SK-N-SH (cell line): ENCODE measurements around the gene GABRQ. TPM values are rescaled to one million over a fixed set of nuclear protein-coding genes. Genes with fewer than 3 reads are reported as not detected.

ENCODE experiments used
- CTCF ChIA-PET: fragments of 300-600, 350-600 bp; formaldehyde crosslinking; extraction: SDS; loops from one replicate; lab custom pipeline; 2021; lab: Yijun Ruan, JAX
- POLR2A ChIA-PET: fragments of 350-600 bp; sonication (Branson Sonifier 250); formaldehyde crosslinking; extraction: SDS; loops from one replicate; lab custom pipeline; 2020; ENCODE audit warnings: antibody characterized with exemption, inconsistent platforms; lab: Yijun Ruan, JAX
- DNase-seq: peaks from one replicate; pipeline ENCODE4 v3.0.0; 2012
- H2AFZ ChIP-seq: fragments of 200-600 bp; sonication (generic); 2 replicates; pipeline ENCODE4 v1.8.1; 2016; ENCODE audit warnings: antibody characterized with exemption, mild to moderate bottlenecking, low read depth
- H3F3A ChIP-seq: fragments of 200-600 bp; sonication (generic); replicated peaks from 2 replicates; pipeline ENCODE3; 2016; ENCODE audit warnings: antibody characterized with exemption, mild to moderate bottlenecking; ENCODE audit not compliant: insufficient read depth
- H3K27ac ChIP-seq, 2 experiments: fragments of 200-500 bp in 1 of 2; fragments of 200-600 bp in 1 of 2; sonication (Bioruptor generic) in 1 of 2; sonication (generic), shearing (Covaris generic) in 1 of 2; 2 replicates each; pipeline versions ENCODE4 v1.5.1 to v1.6.1; 2014 to 2016; ENCODE audit warnings: low read depth in 2 of 2, inconsistent platforms in 1 of 2, low read length in 1 of 2, mild to moderate bottlenecking in 1 of 2, mixed read lengths in 1 of 2
- H3K27me3 ChIP-seq: fragments of 200-600 bp; sonication (generic), shearing (Covaris generic); 2 replicates; pipeline ENCODE4 v1.6.1; 2016; ENCODE audit warnings: mixed run types; ENCODE audit not compliant: insufficient read depth
- H3K36me3 ChIP-seq, 2 experiments: fragments of 200-500 bp in 1 of 2; fragments of 200-600 bp in 1 of 2; sonication (Bioruptor generic) in 1 of 2; sonication (generic) in 1 of 2; replicated peaks in 1 of 2; 2 replicates each; pipeline versions ENCODE3 to v1.5.1; 2014 to 2016; ENCODE audit warnings: low read length in 1 of 2, mild to moderate bottlenecking in 1 of 2; ENCODE audit not compliant: insufficient read depth in 2 of 2, control insufficient read depth in 1 of 2
- H3K4me1 ChIP-seq, 2 experiments: fragments of 200-500 bp in 1 of 2; fragments of 200-600 bp in 1 of 2; sonication (Bioruptor generic) in 1 of 2; sonication (generic), shearing (Covaris generic) in 1 of 2; 2 replicates each; pipeline versions ENCODE4 v1.5.1 to v1.6.1; 2014 to 2016; ENCODE audit warnings: low read depth in 1 of 2, low read length in 1 of 2, mixed run types in 1 of 2; ENCODE audit not compliant: insufficient read depth in 2 of 2, control insufficient read depth in 1 of 2
- H3K4me2 ChIP-seq: fragments of 200-600 bp; sonication (generic), shearing (Covaris generic); 2 replicates; pipeline ENCODE4 v1.6.1; 2017; ENCODE audit warnings: mixed run types
- H3K4me3 ChIP-seq, 2 experiments: fragments of 200-500 bp in 1 of 2; fragments of 200-600 bp in 1 of 2; sonication (Bioruptor generic) in 1 of 2; sonication (generic), shearing (Covaris generic) in 1 of 2; 2 replicates each; pipeline versions ENCODE4 v1.5.1 to v1.8.1; 2014 to 2016; ENCODE audit warnings: low read depth in 2 of 2, inconsistent platforms in 1 of 2, low read length in 1 of 2, mild to moderate bottlenecking in 1 of 2, mixed read lengths in 1 of 2, moderate library complexity in 1 of 2
- H3K79me2 ChIP-seq: fragments of 200-600 bp; sonication (generic); 2 replicates; pipeline ENCODE4 v1.8.1; 2017; ENCODE audit warnings: mild to moderate bottlenecking; ENCODE audit not compliant: insufficient read depth
- H3K9ac ChIP-seq: fragments of 200-600 bp; sonication (generic); 2 replicates; pipeline ENCODE4 v1.6.1; 2017; ENCODE audit warnings: mixed run types
- H3K9me2 ChIP-seq: fragments of 200-600 bp; sonication (generic); 2 replicates; pipeline ENCODE4 v1.6.1; 2017; ENCODE audit warnings: mixed run types
- H3K9me3 ChIP-seq: fragments of 200-600 bp; sonication (generic); 2 replicates; pipeline ENCODE4 v1.6.1; 2017; ENCODE audit warnings: mixed run types, mild to moderate bottlenecking, moderate library complexity
- H4K20me1 ChIP-seq: fragments of 200-600 bp; sonication (generic); 2 replicates; pipeline ENCODE4 v1.6.1; 2017; ENCODE audit warnings: mild to moderate bottlenecking, mixed run types; ENCODE audit not compliant: insufficient read depth
- ELF1 ChIP-seq: IDR thresholded peaks from 2 replicates; pipeline ENCODE4 v1.4.0; 2012
- EP300 ChIP-seq, 2 experiments: IDR thresholded peaks; 2 replicates each; pipeline versions ENCODE4 v1.4.0 to v1.6.1; 2012; ENCODE audit warnings: borderline replicate concordance in 1 of 2, low read depth in 1 of 2, low read length in 1 of 2
- EZH2phosphoT487 ChIP-seq: fragments of 200-600 bp; sonication (generic); IDR thresholded peaks from 2 replicates; pipeline ENCODE4 v1.6.1; 2017; ENCODE audit warnings: low read depth, mixed run types, mild to moderate bottlenecking, antibody characterized with exemption, moderate library complexity, borderline replicate concordance
- FOSL2 ChIP-seq: IDR thresholded peaks from 2 replicates; pipeline ENCODE4 v1.4.0; 2012; ENCODE audit warnings: low read depth, mild to moderate bottlenecking, moderate library complexity, borderline replicate concordance
- FOXJ3 ChIP-seq: sonication (generic); formaldehyde crosslinking; IDR thresholded peaks from 2 replicates; pipeline ENCODE4 v1.5.1; 2020; ENCODE audit warnings: mild to moderate bottlenecking, missing genetic modification reagents
- GABPA ChIP-seq: IDR thresholded peaks from 2 replicates; pipeline ENCODE4 v1.4.0; 2012; ENCODE audit warnings: low read depth, mild to moderate bottlenecking
- GATA2 ChIP-seq: sonication (generic); formaldehyde crosslinking; IDR thresholded peaks from 2 replicates; pipeline ENCODE4 v1.5.0; 2020; ENCODE audit warnings: mild to moderate bottlenecking, missing genetic modification reagents
- IRF3 ChIP-seq: fragments of 150-350 bp; IDR thresholded peaks from 2 replicates; pipeline ENCODE4 v1.6.1; 2016; ENCODE audit warnings: mild to moderate bottlenecking, low read depth, low read length
- JUND ChIP-seq: IDR thresholded peaks from 2 replicates; pipeline ENCODE4 v1.4.0; 2012
- MAX ChIP-seq: IDR thresholded peaks from 2 replicates; pipeline ENCODE4 v1.4.0; 2012; ENCODE audit warnings: low read depth
- MEF2A ChIP-seq: IDR thresholded peaks from 2 replicates; pipeline ENCODE4 v1.4.0; 2012; ENCODE audit warnings: low read depth, borderline replicate concordance
- MXI1 ChIP-seq: IDR thresholded peaks from 2 replicates; pipeline ENCODE4 v1.6.1; 2012; ENCODE audit warnings: mild to moderate bottlenecking, low read depth, low read length, improper control_type of control experiment
- NFIC ChIP-seq: IDR thresholded peaks from 2 replicates; pipeline ENCODE4 v1.4.0; 2012; ENCODE audit warnings: borderline replicate concordance
- NRF1 ChIP-seq: IDR thresholded peaks from 2 replicates; pipeline ENCODE4 v1.6.1; 2012; ENCODE audit warnings: low read depth, mild to moderate bottlenecking, low read length
- RCOR1 ChIP-seq: fragments of 150-350 bp; IDR thresholded peaks from 2 replicates; pipeline ENCODE4 v1.6.1; 2017; ENCODE audit warnings: antibody characterized with exemption, low read length
- RXRA ChIP-seq: IDR thresholded peaks from 2 replicates; pipeline ENCODE4 v1.4.0; 2012; ENCODE audit warnings: low read depth, mild to moderate bottlenecking, borderline replicate concordance
- SIN3A ChIP-seq: IDR thresholded peaks from 2 replicates; pipeline ENCODE4 v1.6.1; 2012; ENCODE audit warnings: low read depth, mild to moderate bottlenecking, low read length, moderate library complexity, borderline replicate concordance
- SMC3 ChIP-seq: IDR thresholded peaks from 2 replicates; pipeline ENCODE4 v1.6.1; 2012; ENCODE audit warnings: low read depth, low read length, improper control_type of control experiment
- TAF1 ChIP-seq: IDR thresholded peaks from 2 replicates; pipeline ENCODE4 v1.6.1; 2012; ENCODE audit warnings: low read depth, mild to moderate bottlenecking, low read length, moderate library complexity, borderline replicate concordance
- TCF12 ChIP-seq: IDR thresholded peaks from 2 replicates; pipeline ENCODE4 v1.4.0; 2012
- TEAD4 ChIP-seq: IDR thresholded peaks from 2 replicates; pipeline ENCODE4 v1.4.0; 2012; ENCODE audit warnings: mild to moderate bottlenecking, borderline replicate concordance; ENCODE audit not compliant: insufficient read depth
- USF1 ChIP-seq: IDR thresholded peaks from 2 replicates; pipeline ENCODE4 v1.4.0; 2012; ENCODE audit warnings: low read depth, borderline replicate concordance
- YY1 ChIP-seq: IDR thresholded peaks from 2 replicates; pipeline ENCODE4 v1.4.0; 2012; ENCODE audit warnings: low read depth, mild to moderate bottlenecking
- WGBS: methylation state at CpG from one replicate; pipeline ENCODE4 v1.1.6; 2017; ENCODE audit warnings: low lambda C conversion rate; 5-methylcytosine and 5-hydroxymethylcytosine counted together
- polyA plus RNA-seq, 3 experiments: library from polyadenylated mRNA; depleted of rRNA; stranded (reverse); fragments of >200 nt; gene quantifications; 2 replicates each; pipeline ENCODE4 v1.2.3, GENCODE V29; 2012
- TF ChIP-seq, protein P1 (sequence below): fragments of 200-600 bp; sonication (generic); IDR thresholded peaks from 2 replicates; pipeline ENCODE4 v1.6.1; 2017; ENCODE audit warnings: antibody characterized with exemption, mild to moderate bottlenecking, moderate library complexity
- TF ChIP-seq, protein P2 (sequence below): IDR thresholded peaks from 2 replicates; pipeline ENCODE4 v1.6.1; 2012; ENCODE audit warnings: mild to moderate bottlenecking, low read depth, low read length, moderate library complexity
- TF ChIP-seq, protein P3 (sequence below): IDR thresholded peaks from 2 replicates; pipeline ENCODE4; 2012

The GABRQ gene
- polyA plus RNA-seq, 1 of the 3 experiments (the other 2 are of a cell fraction), result 0.02 TPM

DNA sequence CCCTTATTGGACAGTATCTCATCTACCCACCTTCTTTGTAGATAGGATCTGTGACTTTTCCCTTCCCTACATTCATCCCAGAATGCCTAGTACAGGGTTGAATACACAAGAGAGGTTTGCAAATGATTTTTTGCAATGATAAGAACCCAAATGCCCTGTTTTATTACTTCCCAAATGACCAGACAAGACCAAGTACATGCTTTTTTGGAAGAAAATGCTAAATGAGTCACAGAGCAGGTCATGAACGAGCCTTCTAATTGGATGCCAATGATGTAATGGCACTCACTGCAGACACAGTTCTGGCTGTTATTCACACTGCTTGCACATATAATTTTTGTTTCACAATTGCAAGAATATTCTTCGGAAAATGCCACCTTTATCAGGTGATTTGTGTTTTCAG, 17.8 kb upstream of the GABRQ start:
- H3K4me2 ChIP-seq, result no peak overlapping the region
- H3K9me2 ChIP-seq, result no peaks in the 10 kb centered on the region
- no peak overlapping the region for H2AFZ ChIP-seq
- H3K9me3 ChIP-seq, result no peaks in the 10 kb centered on the region
- TF ChIP-seq TAF1 (no peak), EZH2phosphoT487 (no peak), RCOR1 (no peak), SMC3 (no peak), GATA2 (no peak), FOSL2 (no peak), USF1 (no peak), SIN3A (no peak), GABPA (no peak), RXRA (no peak), IRF3 (no peak), JUND (peak; percentile 27; the same call in 1 of the 2 replicates), EP300 (IDR thresholded peaks at IDR 0.05; ENCODE audit: borderline replicate concordance in 1 of 2, low read depth in 1 of 2, low read length in 1 of 2) (no peak), TCF12 (peak; percentile 57), ELF1 (no peak), MXI1 (no peak), MEF2A (no peak), YY1 (no peak), NRF1 (no peak), NFIC (peak; percentile 36; the same call in 1 of the 2 replicates), MAX (no peak), FOXJ3 (CRISPR knock-in tag) (no peak), TEAD4 (no peak)
- TF ChIP-seq, protein P1, sequence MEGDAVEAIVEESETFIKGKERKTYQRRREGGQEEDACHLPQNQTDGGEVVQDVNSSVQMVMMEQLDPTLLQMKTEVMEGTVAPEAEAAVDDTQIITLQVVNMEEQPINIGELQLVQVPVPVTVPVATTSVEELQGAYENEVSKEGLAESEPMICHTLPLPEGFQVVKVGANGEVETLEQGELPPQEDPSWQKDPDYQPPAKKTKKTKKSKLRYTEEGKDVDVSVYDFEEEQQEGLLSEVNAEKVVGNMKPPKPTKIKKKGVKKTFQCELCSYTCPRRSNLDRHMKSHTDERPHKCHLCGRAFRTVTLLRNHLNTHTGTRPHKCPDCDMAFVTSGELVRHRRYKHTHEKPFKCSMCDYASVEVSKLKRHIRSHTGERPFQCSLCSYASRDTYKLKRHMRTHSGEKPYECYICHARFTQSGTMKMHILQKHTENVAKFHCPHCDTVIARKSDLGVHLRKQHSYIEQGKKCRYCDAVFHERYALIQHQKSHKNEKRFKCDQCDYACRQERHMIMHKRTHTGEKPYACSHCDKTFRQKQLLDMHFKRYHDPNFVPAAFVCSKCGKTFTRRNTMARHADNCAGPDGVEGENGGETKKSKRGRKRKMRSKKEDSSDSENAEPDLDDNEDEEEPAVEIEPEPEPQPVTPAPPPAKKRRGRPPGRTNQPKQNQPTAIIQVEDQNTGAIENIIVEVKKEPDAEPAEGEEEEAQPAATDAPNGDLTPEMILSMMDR, result no peak
- TF ChIP-seq, protein P2, sequence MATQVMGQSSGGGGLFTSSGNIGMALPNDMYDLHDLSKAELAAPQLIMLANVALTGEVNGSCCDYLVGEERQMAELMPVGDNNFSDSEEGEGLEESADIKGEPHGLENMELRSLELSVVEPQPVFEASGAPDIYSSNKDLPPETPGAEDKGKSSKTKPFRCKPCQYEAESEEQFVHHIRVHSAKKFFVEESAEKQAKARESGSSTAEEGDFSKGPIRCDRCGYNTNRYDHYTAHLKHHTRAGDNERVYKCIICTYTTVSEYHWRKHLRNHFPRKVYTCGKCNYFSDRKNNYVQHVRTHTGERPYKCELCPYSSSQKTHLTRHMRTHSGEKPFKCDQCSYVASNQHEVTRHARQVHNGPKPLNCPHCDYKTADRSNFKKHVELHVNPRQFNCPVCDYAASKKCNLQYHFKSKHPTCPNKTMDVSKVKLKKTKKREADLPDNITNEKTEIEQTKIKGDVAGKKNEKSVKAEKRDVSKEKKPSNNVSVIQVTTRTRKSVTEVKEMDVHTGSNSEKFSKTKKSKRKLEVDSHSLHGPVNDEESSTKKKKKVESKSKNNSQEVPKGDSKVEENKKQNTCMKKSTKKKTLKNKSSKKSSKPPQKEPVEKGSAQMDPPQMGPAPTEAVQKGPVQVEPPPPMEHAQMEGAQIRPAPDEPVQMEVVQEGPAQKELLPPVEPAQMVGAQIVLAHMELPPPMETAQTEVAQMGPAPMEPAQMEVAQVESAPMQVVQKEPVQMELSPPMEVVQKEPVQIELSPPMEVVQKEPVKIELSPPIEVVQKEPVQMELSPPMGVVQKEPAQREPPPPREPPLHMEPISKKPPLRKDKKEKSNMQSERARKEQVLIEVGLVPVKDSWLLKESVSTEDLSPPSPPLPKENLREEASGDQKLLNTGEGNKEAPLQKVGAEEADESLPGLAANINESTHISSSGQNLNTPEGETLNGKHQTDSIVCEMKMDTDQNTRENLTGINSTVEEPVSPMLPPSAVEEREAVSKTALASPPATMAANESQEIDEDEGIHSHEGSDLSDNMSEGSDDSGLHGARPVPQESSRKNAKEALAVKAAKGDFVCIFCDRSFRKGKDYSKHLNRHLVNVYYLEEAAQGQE, result no peak
- TF ChIP-seq, protein P3, sequence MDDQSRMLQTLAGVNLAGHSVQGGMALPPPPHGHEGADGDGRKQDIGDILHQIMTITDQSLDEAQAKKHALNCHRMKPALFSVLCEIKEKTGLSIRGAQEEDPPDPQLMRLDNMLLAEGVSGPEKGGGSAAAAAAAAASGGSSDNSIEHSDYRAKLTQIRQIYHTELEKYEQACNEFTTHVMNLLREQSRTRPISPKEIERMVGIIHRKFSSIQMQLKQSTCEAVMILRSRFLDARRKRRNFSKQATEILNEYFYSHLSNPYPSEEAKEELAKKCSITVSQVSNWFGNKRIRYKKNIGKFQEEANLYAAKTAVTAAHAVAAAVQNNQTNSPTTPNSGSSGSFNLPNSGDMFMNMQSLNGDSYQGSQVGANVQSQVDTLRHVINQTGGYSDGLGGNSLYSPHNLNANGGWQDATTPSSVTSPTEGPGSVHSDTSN, result no peak
- POLR2A ChIA-PET, result no interaction called here
- no peaks in the 10 kb centered on the region for H3K79me2 ChIP-seq
- no peaks in the 10 kb centered on the region for H3K36me3 ChIP-seq
- H3K9ac ChIP-seq, result no peak overlapping the region
- no peak overlapping the region for H3K27ac ChIP-seq
- no peaks in the 10 kb centered on the region for H3F3A ChIP-seq
- CTCF ChIA-PET, result interaction anchor here (3.1 kb wide), 1 partner anchor 12 kb away, joined by 27 read pairs; no protein-coding TSS in a partner anchor
- no peak for DNase-seq
- no peaks in the 10 kb centered on the region for H3K4me1 ChIP-seq
- no peaks in the 10 kb centered on the region for H4K20me1 ChIP-seq
- H3K4me3 ChIP-seq, result no peak overlapping the region
- H3K27me3 ChIP-seq, result no peaks in the 10 kb centered on the region
- WGBS, result 27% methylated on average over 2 of the region's 2 CpGs
